ENCODE data around the gene UGP2.

Gene UGP2

GRCh38 chr2:63863707-63864106, 22.0 kb downstream of the UGP2 start:
- TF ChIP-seq CTCF (IDR thresholded peaks at IDR 0.05; ENCODE audit: borderline replicate concordance, insufficient read depth, low read depth, low read length) = no peak
- H3K4me3 ChIP-seq (ENCODE audit: low read depth, low read length) = no peak overlapping the region

- no peak for TF ChIP-seq CTCF (IDR thresholded peaks at IDR 0.05; ENCODE audit: borderline replicate concordance, insufficient read depth, low read depth, low read length)
- no peak overlapping the region for H3K4me3 ChIP-seq (ENCODE audit: low read depth, low read length)
Observed at GRCh38 chr2:63865159-63865799, 23.6 kb downstream of the UGP2 start.

GRCh38 chr2:63866009-63866709, 24.5 kb downstream of the UGP2 start:
- TF ChIP-seq CTCF (IDR thresholded peaks at IDR 0.05; ENCODE audit: borderline replicate concordance, insufficient read depth, low read depth, low read length) = no peak
- H3K4me3 ChIP-seq (ENCODE audit: low read depth, low read length) = no peak overlapping the region

GRCh38 chr2:63870679-63871078, 29.0 kb downstream of the UGP2 start:
- TF ChIP-seq CTCF (IDR thresholded peaks at IDR 0.05; ENCODE audit: borderline replicate concordance, insufficient read depth, low read depth, low read length) = no peak
- H3K4me3 ChIP-seq (ENCODE audit: low read depth, low read length) = no peak overlapping the region

GRCh38 chr2:63871864-63872263, 30.2 kb downstream of the UGP2 start:
- no peak overlapping the region for H3K4me3 ChIP-seq (ENCODE audit: low read depth, low read length)

GRCh38 chr2:63872571-63873328, 31.1 kb downstream of the UGP2 start:
- no peak for TF ChIP-seq CTCF (IDR thresholded peaks at IDR 0.05; ENCODE audit: borderline replicate concordance, insufficient read depth, low read depth, low read length)
- H3K4me3 ChIP-seq (ENCODE audit: low read depth, low read length) = no peak overlapping the region

More at GRCh38 chr2:63871864-63872263, 30.2 kb downstream of the UGP2 start:
- no peak for TF ChIP-seq CTCF (IDR thresholded peaks at IDR 0.05; ENCODE audit: borderline replicate concordance, insufficient read depth, low read depth, low read length)

Measured in GM12875 (cell line).